Aorta (tissue), 5 donors: ENCODE results near the gene AFF3. TPM values are rescaled to one million over a fixed set of nuclear protein-coding genes. Genes with fewer than 3 reads are reported as not detected.

ENCODE experiments used
- ATAC-seq: fragments of 200-7000 bp; cut with Tn5 transposase; one replicate; pipeline ENCODE4 v1.9.1; 2022; ENCODE audit warnings: moderate library complexity; ENCODE audit not compliant: low FRiP score
- DNase-seq, 2 donors: peaks; one replicate each; pipeline ENCODE4 v3.0.0-alpha.2; 2020
- H3K27ac ChIP-seq, 2 donors: one replicate each; pipeline ENCODE4 v1.5.1; 2013; ENCODE audit warnings: low read length in 2 of 2, mild to moderate bottlenecking in 2 of 2, moderate library complexity in 2 of 2, control low read depth in 1 of 2, inconsistent platforms in 1 of 2, low read depth in 1 of 2
- H3K27me3 ChIP-seq, 2 donors: one replicate each; pipeline ENCODE4 v1.6.1; 2013; ENCODE audit warnings: control low read depth in 1 of 2, low read length in 1 of 2, mild to moderate bottlenecking in 1 of 2, moderate library complexity in 1 of 2; ENCODE audit not compliant: insufficient read depth in 2 of 2, control insufficient read depth in 1 of 2
- H3K36me3 ChIP-seq, 2 donors: one replicate each; pipeline ENCODE4 v1.6.1; 2013; ENCODE audit warnings: control low read depth in 1 of 2, low read length in 1 of 2, mild to moderate bottlenecking in 1 of 2; ENCODE audit not compliant: insufficient read depth in 2 of 2, control insufficient read depth in 1 of 2
- H3K4me1 ChIP-seq, 2 donors: one replicate each; pipeline ENCODE4 v1.6.1; 2013; ENCODE audit warnings: low read length in 2 of 2, control low read depth in 1 of 2, mild to moderate bottlenecking in 1 of 2, moderate library complexity in 1 of 2; ENCODE audit not compliant: insufficient read depth in 2 of 2, control insufficient read depth in 1 of 2
- H3K4me3 ChIP-seq, 2 donors: one replicate each; pipeline ENCODE4 v1.5.1; 2013; ENCODE audit warnings: low read length in 2 of 2, control low read depth in 1 of 2, mild to moderate bottlenecking in 1 of 2
- H3K9me3 ChIP-seq: one replicate; pipeline ENCODE4 v1.6.1; 2013; ENCODE audit warnings: mild to moderate bottlenecking, low read length; ENCODE audit not compliant: control insufficient read depth
- WGBS, 2 donors: extraction: QIAGEN DNeasy Blood & Tissue Kit; methylation state at CpG; one replicate each; pipeline ENCODE4 v1.1.7; 2013; 5-methylcytosine and 5-hydroxymethylcytosine counted together
- intact Hi-C, 2 donors: fragments of 100-400 bp; cut with DNase I; formaldehyde crosslinking; loops; one replicate each; pipeline versions ENCODE4 v1.14.2 to v1.15.0; 2022
- polyA plus RNA-seq, 2 donors: library from polyadenylated mRNA; stranded (reverse); fragments of 200-250 nt; gene quantifications; one replicate each; pipeline ENCODE4 v1.2.3, GENCODE V29; 2013
- total RNA-seq, 2 donors: library from RNA; stranded (reverse); fragmentation: NEBNext Ultra II Directional; extraction: Animal tissue kit (Norgen Biotek cat#: 25700); gene quantifications; one replicate each; pipeline ENCODE4 v1.2.1, GENCODE V29; 2021
- donor health status: healthy with polysubstance abuse.
- donor health status: Bipolar disorder and iron deficiency.
- donor health status: DM: no; HTN: no; CAD: no.
- donor health status: DM: no; HTN: no; CAD: no.
- donor health status: DM: yes; HTN: yes; CAD: no.

AFF3 gene
- total and polyA plus RNA-seq, 4 donors = 0.25 to 15.7 (median 5.5) TPM

- ATAC-seq = no peak
- DNase-seq = no peak
- Histone ChIP-seq H3K36me3 (no peaks in the 10 kb centered on the region), H3K4me1 (peaks cover 2 to 5% of the 10 kb centered on the region in 2 donors), H3K27me3 (no peaks in the 10 kb centered on the region), H3K27ac (no peak overlapping the region), H3K9me3 (no peaks in the 10 kb centered on the region), H3K4me3 (no peak overlapping the region)
- WGBS, 2 donors = 20 to 21% methylated on average over 4 of the region's 4 CpGs
- intact Hi-C loops = no loop called here
These were observed 435.7 kb downstream of the AFF3 start for GRCh38 chr2:99706735-99707134.

- H3K4me3 ChIP-seq = no peak overlapping the region
- no peaks in the 10 kb centered on the region for H3K36me3 ChIP-seq
- intact Hi-C loops = no loop called here
- no peaks in the 10 kb centered on the region for H3K27me3 ChIP-seq
- H3K9me3 ChIP-seq = no peaks in the 10 kb centered on the region
- no peak for DNase-seq
- peaks cover 2% of the 10 kb centered on the region in 2 donors for H3K4me1 ChIP-seq
- no peak overlapping the region for H3K27ac ChIP-seq
- 77 to 83% methylated on average over 7 of the region's 7 CpGs for WGBS, 2 donors
- no peak for ATAC-seq
These were observed 440.9 kb downstream of the AFF3 start for GRCh38 chr2:99701503-99701902.

GRCh38 chr2:99700482-99701398 is 441.6 kb downstream of the AFF3 start:
- H3K4me3 ChIP-seq = no peak overlapping the region
- no peaks in the 10 kb centered on the region for H3K27me3 ChIP-seq
- H3K9me3 ChIP-seq = no peaks in the 10 kb centered on the region
- H3K4me1 ChIP-seq = peaks cover 2% of the 10 kb centered on the region in 2 donors
- ATAC-seq (no peak), DNase-seq (no peak)
- 82 to 86% methylated on average over 14 of the region's 14 CpGs for WGBS, 2 donors
- intact Hi-C loops = no loop called here
- H3K36me3 ChIP-seq = no peaks in the 10 kb centered on the region
- H3K27ac ChIP-seq = no peak overlapping the region

- WGBS, 2 donors = 88 to 92% methylated on average over 2 of the region's 2 CpGs
- DNase-seq = no peak
These were observed 443.5 kb downstream of the AFF3 start for GRCh38 chr2:99698896-99699295.

DNA sequence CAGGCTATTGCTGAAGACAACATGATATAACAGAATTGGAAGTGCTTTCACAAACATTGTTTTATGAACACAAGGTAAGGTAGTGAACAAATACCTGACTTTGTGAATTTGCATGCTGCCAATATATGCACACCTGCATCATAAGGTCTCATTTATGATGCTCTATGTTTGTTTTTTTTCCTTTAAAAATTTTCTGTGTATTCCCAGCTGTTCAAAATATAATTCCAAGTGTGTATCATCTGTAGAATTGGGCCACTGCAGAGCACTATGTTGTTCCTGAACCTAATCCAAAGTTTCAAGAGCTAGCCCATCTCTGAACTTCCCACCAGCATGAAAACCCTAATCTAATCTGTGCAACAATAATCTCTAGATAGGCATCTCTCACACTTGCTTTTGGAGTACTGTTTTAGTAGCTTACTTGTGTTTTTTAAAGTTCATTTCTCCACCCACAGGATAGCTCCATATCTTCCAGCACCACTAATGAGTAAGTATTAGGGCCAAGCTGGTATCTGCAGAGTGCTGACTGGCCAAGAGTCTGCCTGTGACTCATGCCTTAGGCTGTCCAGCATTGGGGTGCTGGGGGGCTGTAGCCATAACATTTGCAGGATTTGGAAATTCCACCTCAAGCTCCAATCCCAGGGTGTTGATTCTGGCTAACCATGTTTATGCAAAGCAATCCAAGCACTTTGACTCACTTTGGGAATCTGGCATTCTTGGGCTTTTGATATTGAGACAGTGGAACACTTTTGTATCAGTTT is 444.4 kb downstream of the AFF3 start:
- no peak overlapping the region for H3K4me3 ChIP-seq

More at GRCh38 chr2:99698896-99699295, 443.5 kb downstream of the AFF3 start:
- no peak overlapping the region for H3K4me3 ChIP-seq
- no peaks in the 10 kb centered on the region for H3K36me3 ChIP-seq
- peaks cover 2 to 3% of the 10 kb centered on the region in 2 donors for H3K4me1 ChIP-seq
- no peaks in the 10 kb centered on the region for H3K9me3 ChIP-seq
- no peaks in the 10 kb centered on the region for H3K27me3 ChIP-seq
- intact Hi-C loops = no loop called here
- H3K27ac ChIP-seq = no peak overlapping the region
- ATAC-seq = no peak

GRCh38 chr2:99695944-99696253 is 446.5 kb downstream of the AFF3 start:
- Histone ChIP-seq H3K27ac (no peak overlapping the region), H3K27me3 (no peaks in the 10 kb centered on the region), H3K4me1 (peaks cover 2 to 3% of the 10 kb centered on the region in 2 donors), H3K36me3 (no peaks in the 10 kb centered on the region), H3K9me3 (no peaks in the 10 kb centered on the region), H3K4me3 (no peak overlapping the region)
- intact Hi-C loops = no loop called here
- no peak for DNase-seq
- ATAC-seq = no peak

More for the DNA sequence above, 444.4 kb downstream of the AFF3 start:
- DNase-seq = peak in 1 of 2 donors; percentile 72
- intact Hi-C loops = no loop called here
- no peak overlapping the region for H3K27ac ChIP-seq
- ATAC-seq = peak; percentile 77
- no peaks in the 10 kb centered on the region for H3K9me3 ChIP-seq
- H3K4me1 ChIP-seq = peaks cover 2 to 3% of the 10 kb centered on the region in 2 donors
- no peaks in the 10 kb centered on the region for H3K36me3 ChIP-seq
- no peaks in the 10 kb centered on the region for H3K27me3 ChIP-seq

DNA sequence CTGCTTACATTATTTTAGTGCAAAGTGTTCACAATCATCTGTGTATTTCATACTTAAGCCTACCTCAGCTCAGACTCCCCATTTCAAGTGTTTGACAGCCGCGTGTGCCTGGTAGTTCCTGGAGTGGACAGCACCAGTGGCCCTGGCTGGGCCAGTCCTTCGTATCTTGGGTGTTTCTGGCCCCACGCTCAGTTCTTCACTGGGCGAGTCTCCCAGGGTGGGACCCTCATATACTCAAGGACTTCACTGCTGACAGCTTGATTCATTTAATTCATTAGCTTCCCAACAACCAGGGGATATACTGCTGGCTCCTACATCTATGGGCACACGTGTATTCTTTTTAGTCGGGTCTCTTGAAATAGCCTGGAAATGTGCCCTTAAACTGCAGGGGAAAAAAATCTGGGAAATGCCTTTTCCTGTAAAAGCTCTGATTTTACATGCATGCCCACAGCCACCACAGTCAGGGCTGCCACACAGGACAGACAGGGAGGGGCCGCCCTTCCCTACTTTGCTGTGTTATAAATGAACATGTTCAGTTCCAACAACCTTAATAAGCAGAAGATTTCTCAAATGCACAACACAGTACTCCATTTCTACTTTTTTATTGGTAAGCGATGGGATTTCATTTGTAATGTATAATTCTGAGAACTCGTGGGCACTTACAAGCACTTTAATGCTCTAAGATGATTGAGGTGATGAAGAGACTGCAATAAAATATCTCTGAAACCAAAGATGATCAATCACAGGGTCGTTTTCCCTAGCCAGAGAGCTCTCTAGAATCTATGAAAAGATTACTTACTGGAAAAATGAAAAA is 447.1 kb downstream of the AFF3 start:
- Histone ChIP-seq H3K4me1 (peaks cover 2 to 3% of the 10 kb centered on the region in 2 donors), H3K27me3 (no peaks in the 10 kb centered on the region), H3K36me3 (no peaks in the 10 kb centered on the region), H3K9me3 (no peaks in the 10 kb centered on the region), H3K27ac (no peak overlapping the region), H3K4me3 (no peak overlapping the region)
- WGBS, 2 donors = 29 to 34% methylated on average over 11 of the region's 11 CpGs
- no peak for ATAC-seq
- intact Hi-C loops = no loop called here
- no peak for DNase-seq

- ATAC-seq (no peak), DNase-seq (no peak)
- H3K27me3 ChIP-seq = no peaks in the 10 kb centered on the region
- peaks cover 2 to 3% of the 10 kb centered on the region in 2 donors for H3K4me1 ChIP-seq
- no peaks in the 10 kb centered on the region for H3K9me3 ChIP-seq
- 73 to 75% methylated on average over 7 of the region's 7 CpGs for WGBS, 2 donors
- intact Hi-C loops = no loop called here
- H3K36me3 ChIP-seq = no peaks in the 10 kb centered on the region
- H3K27ac ChIP-seq = no peak overlapping the region
- no peak overlapping the region for H3K4me3 ChIP-seq
These were observed 448.1 kb downstream of the AFF3 start for GRCh38 chr2:99694331-99694730.
